Uterus (tissue), 4 donors: ENCODE results near the gene CLIC1. TPM values are rescaled to one million over a fixed set of nuclear protein-coding genes. Genes with fewer than 3 reads are reported as not detected.

Source experiments
- DNase-seq, 2 donors: peaks; one replicate each; pipeline ENCODE4 v3.0.0-alpha.2; 2019 to 2020
- H3K27ac ChIP-seq, 2 donors: fragments of 200-600 bp; sonication (generic); 1 replicate in 1 of 2; 2 replicates in 1 of 2; pipeline ENCODE4 v1.5.1; 2016 to 2018
- H3K27me3 ChIP-seq, 2 donors: fragments of 200-600 bp; sonication (generic); one replicate each; pipeline ENCODE4 v1.5.1; 2018 to 2019; ENCODE audit warnings: control low read depth in 1 of 2
- H3K36me3 ChIP-seq, 2 donors: fragments of 200-600 bp; sonication (generic); one replicate each; pipeline ENCODE4 v1.5.1; 2019; ENCODE audit warnings: control low read depth in 1 of 2
- H3K4me1 ChIP-seq, 2 donors: fragments of 200-600 bp; sonication (generic); one replicate each; pipeline ENCODE4 v1.5.1; 2018 to 2019; ENCODE audit warnings: control low read depth in 1 of 2
- H3K4me3 ChIP-seq, 2 donors: fragments of 200-600 bp; sonication (generic); 1 replicate in 1 of 2; 2 replicates in 1 of 2; pipeline ENCODE4 v1.5.1; 2018 to 2019; ENCODE audit warnings: mild to moderate bottlenecking in 1 of 2
- H3K9me3 ChIP-seq, 2 donors: fragments of 200-600 bp; sonication (generic); one replicate each; pipeline ENCODE4 v1.5.1; 2019; ENCODE audit warnings: control low read depth in 1 of 2
- CTCF ChIP-seq, 4 experiments: fragments of 200-600 bp in 2 of 4; fragments of 450-650 bp in 2 of 4; sonication (generic) in 2 of 4; IDR thresholded peaks; one replicate each; pipeline ENCODE4 v1.5.1; 2016 to 2019; ENCODE audit warnings: antibody characterized with exemption in 4 of 4, mild to moderate bottlenecking in 2 of 4, moderate library complexity in 1 of 4
- POLR2A ChIP-seq, 2 donors: fragments of 450-650 bp; IDR thresholded peaks; one replicate each; pipeline ENCODE4 v1.6.1; 2016; ENCODE audit warnings: antibody characterized with exemption in 2 of 2, mild to moderate bottlenecking in 1 of 2, moderate library complexity in 1 of 2
- intact Hi-C: fragments of 100-400 bp; cut with DNase I; formaldehyde crosslinking; loops from one replicate; pipeline ENCODE4 v1.15.1; 2023; ENCODE audit warnings: low total_unique reads
- total RNA-seq, 4 donors: library from RNA; depleted of rRNA in 3 of 4; stranded (reverse); fragments of >200 nt in 3 of 4; gene quantifications; one replicate each; pipeline versions ENCODE4 v1.1.0 to v1.2.4, GENCODE V29; 2014 to 2023
- donor health status: DM: yes; HTN: yes; CAD: no.

The CLIC1 gene
- total RNA-seq, 4 donors from 2014 or later, result 173 to 328 (median 216) TPM

GRCh38 chr6:31729979-31730630, 6.2 kb downstream of the CLIC1 start:
- H3K4me1 ChIP-seq, result peaks cover 6 to 21% of the 10 kb centered on the region in 2 donors
- H3K27ac ChIP-seq, result peak overlapping the region; percentile 93 to 100
- DNase-seq, result peak; percentile 94 to 97
- H3K4me3 ChIP-seq, result peak overlapping the region; percentile 65 to 97
- TF ChIP-seq POLR2A (IDR thresholded peaks at IDR 0.05) (peak; percentile 84 to 93), CTCF (IDR thresholded peaks at IDR 0.05) (no peak)
- intact Hi-C loops, result loop anchor here (10.0 kb wide), 1 partner anchor 65 kb away; the partner anchor contains the start of gene VARS1
- H3K36me3 ChIP-seq, result no peaks in the 10 kb centered on the region
- H3K27me3 ChIP-seq, result no peaks in the 10 kb centered on the region
- H3K9me3 ChIP-seq, result no peaks in the 10 kb centered on the region

- H3K36me3 ChIP-seq, result no peaks in the 10 kb centered on the region
- intact Hi-C loops, result no loop called here
- H3K9me3 ChIP-seq, result no peaks in the 10 kb centered on the region
- DNase-seq, result peak; percentile 95 to 96
- H3K4me1 ChIP-seq, result peaks cover 6 to 17% of the 10 kb centered on the region in 2 donors
- peak overlapping the region; percentile 93 to 100 for H3K27ac ChIP-seq
- peak in 2 of 4 experiments; percentile 74 to 79 for TF ChIP-seq CTCF (IDR thresholded peaks at IDR 0.05)
- peak; percentile 29 to 50 for TF ChIP-seq POLR2A (IDR thresholded peaks at IDR 0.05)
- H3K4me3 ChIP-seq, result peak overlapping the region; percentile 65 to 97
- H3K27me3 ChIP-seq, result no peaks in the 10 kb centered on the region
These were observed 6.8 kb downstream of the CLIC1 start for GRCh38 chr6:31729515-31729978.

- H3K4me1 ChIP-seq, result peaks cover 6 to 11% of the 10 kb centered on the region in 2 donors
- TF ChIP-seq POLR2A (IDR thresholded peaks at IDR 0.05) (no peak), CTCF (IDR thresholded peaks at IDR 0.05) (peak in 2 of 4 experiments; percentile 49 to 56)
- H3K4me3 ChIP-seq, result peak within 1 kb of the TSS; percentile 65 to 97
- DNase-seq, result peak; percentile 38 to 48
- H3K27ac ChIP-seq, result peak within 1 kb of the TSS; percentile 93 to 100
- no peaks in the 10 kb centered on the region for H3K36me3 ChIP-seq
- intact Hi-C loops, result no loop called here
- no peaks in the 10 kb centered on the region for H3K27me3 ChIP-seq
- H3K9me3 ChIP-seq, result no peaks in the 10 kb centered on the region
These were observed 7.4 kb downstream of the CLIC1 start, which contains the start of gene DDAH2 for GRCh38 chr6:31728767-31729514. Gene DDAH2 (minus strand): TSS chr6:31729299. CDS start chr6:31729161, 138 bp downstream.

GRCh38 chr6:31727717-31728671, 8.3 kb downstream of the CLIC1 start:
- no peak for TF ChIP-seq CTCF (IDR thresholded peaks at IDR 0.05)
- no peak for TF ChIP-seq POLR2A (IDR thresholded peaks at IDR 0.05)
- peak; percentile 49 for DNase-seq
- Histone ChIP-seq H3K9me3 (no peaks in the 10 kb centered on the region), H3K27me3 (no peaks in the 10 kb centered on the region), H3K36me3 (no peaks in the 10 kb centered on the region), H3K27ac (peak overlapping the region; percentile 93 to 100), H3K4me1 (peaks cover 4 to 6% of the 10 kb centered on the region in 2 donors), H3K4me3 (peak overlapping the region; percentile 65 to 97)
- intact Hi-C loops, result no loop called here
